Thoracic aorta (tissue), 2 donors: ENCODE measurements around the gene DCDC1. TPM values are rescaled to one million over a fixed set of nuclear protein-coding genes. Genes with fewer than 3 reads are reported as not detected.

ENCODE experiments used
- ATAC-seq: fragments of 150-250 bp; one replicate; pipeline ENCODE4 v1.8.0; 2017; ENCODE audit warnings: low read depth; ENCODE audit not compliant: insufficient number of reproducible peaks, low FRiP score
- DNase-seq: peaks from one replicate; pipeline ENCODE4 v3.0.0-alpha.2; 2020; ENCODE audit warnings: low spot score
- H3K27ac ChIP-seq, 2 donors: fragments of 200-600 bp; sonication (generic); 1 replicate in 1 of 2; 2 replicates in 1 of 2; pipeline ENCODE4 v1.5.1; 2016; ENCODE audit warnings: mild to moderate bottlenecking in 2 of 2, moderate library complexity in 2 of 2
- H3K27me3 ChIP-seq: fragments of 200-600 bp; sonication (generic); replicated peaks from 2 replicates; pipeline ENCODE4 v1.6.0; 2016; ENCODE audit warnings: mild to moderate bottlenecking; ENCODE audit not compliant: insufficient read depth
- H3K36me3 ChIP-seq: fragments of 200-600 bp; sonication (generic); one replicate; pipeline ENCODE4 v1.5.1; 2016
- H3K4me1 ChIP-seq, 2 donors: fragments of 200-600 bp; sonication (generic); 1 replicate in 1 of 2; 2 replicates in 1 of 2; pipeline versions ENCODE4 v1.5.1 to v1.6.0; 2016; ENCODE audit warnings: low read depth in 2 of 2, mild to moderate bottlenecking in 1 of 2; ENCODE audit not compliant: control insufficient read depth in 1 of 2
- H3K4me3 ChIP-seq: fragments of 200-600 bp; sonication (generic); 2 replicates; pipeline ENCODE4 v1.5.1; 2016; ENCODE audit warnings: mild to moderate bottlenecking
- H3K9me3 ChIP-seq: fragments of 200-600 bp; sonication (generic); 2 replicates; pipeline ENCODE4 v1.5.1; 2016
- total RNA-seq, 2 donors: library from RNA; depleted of rRNA; stranded (reverse); fragments of >200 nt; gene quantifications; one replicate each; pipeline versions ENCODE4 v1.1.0 to v1.2.3, GENCODE V29; 2016
- TF ChIP-seq, protein P1 (sequence below): fragments of 200-600 bp; sonication (generic); IDR thresholded peaks from one replicate; pipeline ENCODE4 v1.5.1; 2019; ENCODE audit warnings: antibody characterized with exemption

The DCDC1 gene
- total RNA-seq, 2 donors from 2014 or later = not detected

DNA sequence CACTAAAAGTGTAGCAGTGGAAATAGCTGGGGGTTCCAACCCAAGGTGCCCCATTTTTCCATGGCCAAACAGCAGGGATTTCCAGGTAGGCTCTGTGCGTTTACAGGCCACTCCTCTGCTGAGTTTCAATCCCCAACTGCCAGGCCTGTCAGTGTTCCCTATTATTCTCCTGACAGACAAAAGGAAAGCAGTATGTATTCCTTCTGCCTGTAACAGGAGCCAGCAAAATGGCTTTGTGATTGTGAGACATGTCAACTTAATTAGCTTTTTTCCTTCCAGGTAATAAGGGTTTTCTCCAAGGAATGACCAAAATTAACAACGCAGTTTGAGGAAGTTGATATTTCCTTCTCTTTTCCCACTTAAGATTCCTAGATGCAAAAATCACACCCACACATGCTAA, 506.3 kb downstream of the DCDC1 start:
- TF ChIP-seq, protein P1, sequence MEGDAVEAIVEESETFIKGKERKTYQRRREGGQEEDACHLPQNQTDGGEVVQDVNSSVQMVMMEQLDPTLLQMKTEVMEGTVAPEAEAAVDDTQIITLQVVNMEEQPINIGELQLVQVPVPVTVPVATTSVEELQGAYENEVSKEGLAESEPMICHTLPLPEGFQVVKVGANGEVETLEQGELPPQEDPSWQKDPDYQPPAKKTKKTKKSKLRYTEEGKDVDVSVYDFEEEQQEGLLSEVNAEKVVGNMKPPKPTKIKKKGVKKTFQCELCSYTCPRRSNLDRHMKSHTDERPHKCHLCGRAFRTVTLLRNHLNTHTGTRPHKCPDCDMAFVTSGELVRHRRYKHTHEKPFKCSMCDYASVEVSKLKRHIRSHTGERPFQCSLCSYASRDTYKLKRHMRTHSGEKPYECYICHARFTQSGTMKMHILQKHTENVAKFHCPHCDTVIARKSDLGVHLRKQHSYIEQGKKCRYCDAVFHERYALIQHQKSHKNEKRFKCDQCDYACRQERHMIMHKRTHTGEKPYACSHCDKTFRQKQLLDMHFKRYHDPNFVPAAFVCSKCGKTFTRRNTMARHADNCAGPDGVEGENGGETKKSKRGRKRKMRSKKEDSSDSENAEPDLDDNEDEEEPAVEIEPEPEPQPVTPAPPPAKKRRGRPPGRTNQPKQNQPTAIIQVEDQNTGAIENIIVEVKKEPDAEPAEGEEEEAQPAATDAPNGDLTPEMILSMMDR = no peak

DNA sequence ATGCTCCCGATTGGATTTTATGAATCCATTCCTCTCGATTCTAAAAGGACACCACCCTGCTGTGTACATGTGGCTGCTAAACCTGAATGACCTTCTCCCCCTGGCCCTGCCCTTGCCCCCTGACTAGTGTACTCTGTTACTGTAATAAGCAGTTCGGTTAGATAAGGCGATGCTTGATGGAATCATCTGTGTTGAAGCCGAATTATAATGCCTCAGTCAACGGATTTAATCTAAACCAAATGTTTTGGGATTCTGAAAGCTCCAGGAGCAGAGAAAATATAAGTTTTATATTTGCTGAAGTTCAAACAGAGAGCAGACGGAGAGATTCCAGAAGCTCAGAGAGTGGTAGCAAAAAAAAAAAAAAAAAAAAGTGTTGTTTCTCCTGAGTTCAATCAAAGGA, 508.0 kb downstream of the DCDC1 start:
- Histone ChIP-seq H3K36me3 (no peaks in the 10 kb centered on the region), H3K27me3 (no peaks in the 10 kb centered on the region), H3K9me3 (no peaks in the 10 kb centered on the region), H3K27ac (no peak overlapping the region), H3K4me1 (peaks cover 0 to 10% of the 10 kb centered on the region in 2 donors), H3K4me3 (no peak overlapping the region)
- TF ChIP-seq, protein P1 = no peak
- DNase-seq (no peak), ATAC-seq (no peak)

More for the DNA sequence above, 506.3 kb downstream of the DCDC1 start:
- peaks cover 0 to 10% of the 10 kb centered on the region in 2 donors for H3K4me1 ChIP-seq
- DNase-seq (no peak), ATAC-seq (no peak)
- H3K27me3 ChIP-seq = no peaks in the 10 kb centered on the region
- no peak overlapping the region for H3K4me3 ChIP-seq
- no peak overlapping the region for H3K27ac ChIP-seq
- no peaks in the 10 kb centered on the region for H3K9me3 ChIP-seq
- H3K36me3 ChIP-seq = no peaks in the 10 kb centered on the region

DNA sequence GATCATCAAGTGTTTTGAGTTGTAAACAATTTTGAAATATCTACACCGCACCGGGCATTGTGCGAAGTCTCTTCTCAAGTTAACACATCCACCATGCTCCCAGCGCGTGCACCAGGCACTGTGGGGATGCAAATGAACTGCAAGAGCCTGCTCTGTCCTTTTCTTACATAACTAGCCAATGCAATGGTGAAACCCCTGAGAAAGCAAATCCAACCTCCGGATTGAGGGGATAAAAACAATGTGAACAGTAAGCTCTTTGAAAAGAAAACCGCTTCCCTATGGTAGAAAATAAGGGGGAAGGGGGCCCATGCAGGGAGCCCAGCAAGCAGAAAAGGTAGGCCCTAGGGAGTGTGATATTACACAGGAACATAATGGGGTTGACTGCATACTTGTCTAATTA, 508.5 kb downstream of the DCDC1 start:
- no peak for DNase-seq

DNA sequence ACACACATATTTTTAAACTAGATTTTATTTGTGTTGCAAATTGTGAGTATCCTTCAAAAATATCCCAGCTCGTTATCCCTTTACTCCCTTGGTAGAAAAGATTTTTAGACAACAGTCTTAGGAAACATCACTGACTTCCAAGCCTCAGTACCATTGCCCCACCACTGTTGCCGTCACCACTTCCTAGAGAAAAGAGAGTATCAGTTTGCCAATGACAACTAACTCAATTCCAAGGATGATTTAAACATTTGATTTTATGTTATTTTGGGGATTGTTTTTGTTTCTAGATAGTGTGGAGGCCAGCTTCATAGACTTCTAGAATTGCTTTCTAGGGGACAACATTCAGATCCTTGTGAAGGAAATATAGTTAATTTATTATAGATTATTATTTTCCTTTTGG, 509.4 kb downstream of the DCDC1 start:
- no peak overlapping the region for H3K4me3 ChIP-seq
- no peaks in the 10 kb centered on the region for H3K36me3 ChIP-seq
- H3K4me1 ChIP-seq = peaks cover 0 to 11% of the 10 kb centered on the region in 2 donors
- ATAC-seq (no peak), DNase-seq (no peak)
- no peak overlapping the region for H3K27ac ChIP-seq
- no peaks in the 10 kb centered on the region for H3K27me3 ChIP-seq
- TF ChIP-seq, protein P1 = no peak
- no peaks in the 10 kb centered on the region for H3K9me3 ChIP-seq

More for the DNA sequence above, 508.5 kb downstream of the DCDC1 start:
- ATAC-seq = no peak
- no peak overlapping the region for H3K27ac ChIP-seq
- H3K36me3 ChIP-seq = no peaks in the 10 kb centered on the region
- H3K4me3 ChIP-seq = no peak overlapping the region
- H3K9me3 ChIP-seq = no peaks in the 10 kb centered on the region
- H3K27me3 ChIP-seq = no peaks in the 10 kb centered on the region
- H3K4me1 ChIP-seq = peaks cover 0 to 10% of the 10 kb centered on the region in 2 donors
- TF ChIP-seq, protein P1 = no peak

DNA sequence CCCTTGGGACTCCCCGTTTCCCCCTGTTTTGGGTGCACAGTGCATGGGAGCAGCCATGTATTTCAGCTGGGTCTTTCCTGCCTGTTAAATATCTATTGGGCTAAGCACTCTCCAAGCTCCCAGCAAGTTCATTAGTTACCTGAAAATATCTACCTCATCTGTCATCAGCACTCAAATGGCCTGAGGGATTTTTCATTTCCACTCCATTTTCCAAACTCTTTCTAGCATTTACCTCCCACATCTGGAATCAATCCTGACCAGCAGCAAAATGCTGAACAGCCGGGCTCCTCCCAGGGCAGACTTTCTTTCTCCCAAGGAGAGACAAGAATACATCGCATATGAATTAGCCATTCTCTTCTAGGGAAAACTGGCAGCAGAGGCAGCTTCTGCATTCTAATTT, 509.9 kb downstream of the DCDC1 start:
- peaks cover 0 to 16% of the 10 kb centered on the region in 2 donors for H3K4me1 ChIP-seq
- H3K27ac ChIP-seq = no peak overlapping the region
- no peaks in the 10 kb centered on the region for H3K27me3 ChIP-seq
- H3K4me3 ChIP-seq = no peak overlapping the region
- H3K36me3 ChIP-seq = no peaks in the 10 kb centered on the region
- TF ChIP-seq, protein P1 = no peak
- DNase-seq (no peak), ATAC-seq (no peak)
- no peaks in the 10 kb centered on the region for H3K9me3 ChIP-seq
